Measurements from ENCODE around the gene ZNF689. TPM values are rescaled to one million over a fixed set of nuclear protein-coding genes. Genes with fewer than 3 reads are reported as not detected.

The ZNF689 gene
- total and polyA plus RNA-seq, 2 of the 13 experiments (the other 11 are each of a cell fraction or from before 2014, with no cell fraction given), result 9.7 to 19.5 TPM

DNA sequence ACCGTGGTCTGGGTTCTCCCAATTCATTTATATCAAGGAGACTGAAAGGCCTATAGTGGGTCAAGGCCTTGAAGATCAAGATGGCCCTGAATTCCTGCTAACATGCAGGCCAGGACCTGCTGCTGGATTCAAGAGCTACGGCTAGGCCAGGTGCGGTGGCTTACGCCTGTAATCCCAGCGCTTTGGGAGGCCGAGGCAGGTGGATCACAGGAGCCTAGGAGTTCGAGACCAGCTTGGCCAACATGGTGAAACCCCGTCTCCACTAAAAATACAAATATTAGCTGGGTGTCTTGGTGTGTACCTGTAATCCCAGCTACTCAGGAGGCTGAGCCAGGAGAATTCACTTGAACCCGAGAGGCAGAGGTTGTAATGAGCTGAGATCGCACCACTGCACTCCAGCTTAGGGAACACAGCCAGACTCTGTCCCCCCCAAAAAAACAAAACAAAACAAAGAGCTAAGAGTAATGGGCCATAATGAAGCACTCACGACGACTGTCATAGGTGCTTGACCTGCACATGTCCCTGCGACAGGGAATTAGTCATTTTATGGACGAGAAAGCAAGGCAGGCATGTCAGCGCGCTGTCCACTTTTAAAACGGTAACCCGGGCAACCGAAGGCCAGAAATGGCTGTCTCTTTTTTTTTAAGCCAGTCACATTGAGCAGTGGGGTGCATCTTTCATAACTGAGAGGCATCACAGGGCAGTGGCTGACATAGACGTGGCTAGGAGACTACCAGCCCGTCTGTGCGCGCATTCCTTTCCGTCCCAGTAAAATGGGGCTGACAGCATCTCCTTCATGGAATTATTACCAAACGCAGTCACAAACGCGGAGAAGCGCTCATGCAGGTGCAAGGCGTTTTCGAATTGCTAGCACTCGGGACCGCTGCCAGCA lies 47.0 kb upstream of the ZNF689 start (continued):
- TF ChIP-seq, protein P1, sequence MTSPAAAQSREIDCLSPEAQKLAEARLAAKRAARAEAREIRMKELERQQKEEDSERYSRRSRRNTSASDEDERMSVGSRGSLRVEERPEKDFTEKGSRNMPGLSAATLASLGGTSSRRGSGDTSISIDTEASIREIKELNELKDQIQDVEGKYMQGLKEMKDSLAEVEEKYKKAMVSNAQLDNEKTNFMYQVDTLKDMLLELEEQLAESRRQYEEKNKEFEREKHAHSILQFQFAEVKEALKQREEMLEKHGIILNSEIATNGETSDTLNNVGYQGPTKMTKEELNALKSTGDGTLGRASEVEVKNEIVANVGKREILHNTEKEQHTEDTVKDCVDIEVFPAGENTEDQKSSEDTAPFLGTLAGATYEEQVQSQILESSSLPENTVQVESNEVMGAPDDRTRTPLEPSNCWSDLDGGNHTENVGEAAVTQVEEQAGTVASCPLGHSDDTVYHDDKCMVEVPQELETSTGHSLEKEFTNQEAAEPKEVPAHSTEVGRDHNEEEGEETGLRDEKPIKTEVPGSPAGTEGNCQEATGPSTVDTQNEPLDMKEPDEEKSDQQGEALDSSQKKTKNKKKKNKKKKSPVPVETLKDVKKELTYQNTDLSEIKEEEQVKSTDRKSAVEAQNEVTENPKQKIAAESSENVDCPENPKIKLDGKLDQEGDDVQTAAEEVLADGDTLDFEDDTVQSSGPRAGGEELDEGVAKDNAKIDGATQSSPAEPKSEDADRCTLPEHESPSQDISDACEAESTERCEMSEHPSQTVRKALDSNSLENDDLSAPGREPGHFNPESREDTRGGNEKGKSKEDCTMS (CRISPR knock-in tag; conservative IDR thresholded peaks at IDR 0.05), result no peak
- no peak for TF ChIP-seq KAT2B (IDR thresholded peaks at IDR 0.05; ENCODE audit: borderline replicate concordance, low read depth, low read length)
- TF ChIP-seq ZNF143 (CRISPR knock-in tag; IDR thresholded peaks at IDR 0.05), result peak; percentile 8; the same call in 1 of the 2 replicates
- TF ChIP-seq, protein P2, sequence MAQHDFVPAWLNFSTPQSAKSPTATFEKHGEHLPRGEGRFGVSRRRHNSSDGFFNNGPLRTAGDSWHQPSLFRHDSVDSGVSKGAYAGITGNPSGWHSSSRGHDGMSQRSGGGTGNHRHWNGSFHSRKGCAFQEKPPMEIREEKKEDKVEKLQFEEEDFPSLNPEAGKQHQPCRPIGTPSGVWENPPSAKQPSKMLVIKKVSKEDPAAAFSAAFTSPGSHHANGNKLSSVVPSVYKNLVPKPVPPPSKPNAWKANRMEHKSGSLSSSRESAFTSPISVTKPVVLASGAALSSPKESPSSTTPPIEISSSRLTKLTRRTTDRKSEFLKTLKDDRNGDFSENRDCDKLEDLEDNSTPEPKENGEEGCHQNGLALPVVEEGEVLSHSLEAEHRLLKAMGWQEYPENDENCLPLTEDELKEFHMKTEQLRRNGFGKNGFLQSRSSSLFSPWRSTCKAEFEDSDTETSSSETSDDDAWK (CRISPR knock-in tag; IDR thresholded peaks at IDR 0.05), result no peak
- TF ChIP-seq FOXP1 (IDR thresholded peaks at IDR 0.05), result no peak
- no peak for TF ChIP-seq FOXP1 (CRISPR knock-in tag; IDR thresholded peaks at IDR 0.05)
- no peak for TF ChIP-seq ZBTB1 (CRISPR knock-in tag; IDR thresholded peaks at IDR 0.05; ENCODE audit: borderline replicate concordance)
- TF ChIP-seq RXRA (CRISPR knock-in tag; IDR thresholded peaks at IDR 0.05), result 0 out of 2 replicates have a peak, but pooled peaks have one; percentile 5
- no peak for TF ChIP-seq SRF (IDR thresholded peaks at IDR 0.05; ENCODE audit: low read depth, low read length)
- no peak for TF ChIP-seq ZNF30 (CRISPR knock-in tag; IDR thresholded peaks at IDR 0.05)
- TF ChIP-seq, protein P3, sequence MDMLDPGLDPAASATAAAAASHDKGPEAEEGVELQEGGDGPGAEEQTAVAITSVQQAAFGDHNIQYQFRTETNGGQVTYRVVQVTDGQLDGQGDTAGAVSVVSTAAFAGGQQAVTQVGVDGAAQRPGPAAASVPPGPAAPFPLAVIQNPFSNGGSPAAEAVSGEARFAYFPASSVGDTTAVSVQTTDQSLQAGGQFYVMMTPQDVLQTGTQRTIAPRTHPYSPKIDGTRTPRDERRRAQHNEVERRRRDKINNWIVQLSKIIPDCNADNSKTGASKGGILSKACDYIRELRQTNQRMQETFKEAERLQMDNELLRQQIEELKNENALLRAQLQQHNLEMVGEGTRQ (IDR thresholded peaks at IDR 0.05; ENCODE audit: low read depth, low read length), result no peak
- TF ChIP-seq, protein P3 (CRISPR knock-in tag; IDR thresholded peaks at IDR 0.05; ENCODE audit: borderline replicate concordance), result 0 out of 2 replicates have a peak, but pooled peaks have one; percentile 4
- TF ChIP-seq POLR2AphosphoS5 (IDR thresholded peaks at IDR 0.05; ENCODE audit: low read depth, low read length), result peak; percentile 58; the same call in 1 of the 2 replicates
- no peak for TF ChIP-seq SP1 (IDR thresholded peaks at IDR 0.05)
- TF ChIP-seq SP1 (CRISPR knock-in tag; IDR thresholded peaks at IDR 0.05), result no peak
- TF ChIP-seq, protein P4, sequence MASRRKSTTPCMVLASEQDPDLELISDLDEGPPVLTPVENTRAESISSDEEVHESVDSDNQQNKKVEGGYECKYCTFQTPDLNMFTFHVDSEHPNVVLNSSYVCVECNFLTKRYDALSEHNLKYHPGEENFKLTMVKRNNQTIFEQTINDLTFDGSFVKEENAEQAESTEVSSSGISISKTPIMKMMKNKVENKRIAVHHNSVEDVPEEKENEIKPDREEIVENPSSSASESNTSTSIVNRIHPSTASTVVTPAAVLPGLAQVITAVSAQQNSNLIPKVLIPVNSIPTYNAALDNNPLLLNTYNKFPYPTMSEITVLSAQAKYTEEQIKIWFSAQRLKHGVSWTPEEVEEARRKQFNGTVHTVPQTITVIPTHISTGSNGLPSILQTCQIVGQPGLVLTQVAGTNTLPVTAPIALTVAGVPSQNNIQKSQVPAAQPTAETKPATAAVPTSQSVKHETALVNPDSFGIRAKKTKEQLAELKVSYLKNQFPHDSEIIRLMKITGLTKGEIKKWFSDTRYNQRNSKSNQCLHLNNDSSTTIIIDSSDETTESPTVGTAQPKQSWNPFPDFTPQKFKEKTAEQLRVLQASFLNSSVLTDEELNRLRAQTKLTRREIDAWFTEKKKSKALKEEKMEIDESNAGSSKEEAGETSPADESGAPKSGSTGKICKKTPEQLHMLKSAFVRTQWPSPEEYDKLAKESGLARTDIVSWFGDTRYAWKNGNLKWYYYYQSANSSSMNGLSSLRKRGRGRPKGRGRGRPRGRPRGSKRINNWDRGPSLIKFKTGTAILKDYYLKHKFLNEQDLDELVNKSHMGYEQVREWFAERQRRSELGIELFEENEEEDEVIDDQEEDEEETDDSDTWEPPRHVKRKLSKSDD (CRISPR knock-in tag; IDR thresholded peaks at IDR 0.05; ENCODE audit: low read depth), result no peak

All from HepG2 (cell line).